ENCODE data around the gene CEP72. TPM values are rescaled to one million over a fixed set of nuclear protein-coding genes. Genes with fewer than 3 reads are reported as not detected.
"Not testable (repeated sequence)": the region's sequence is repeated elsewhere in the genome, so short reads cannot be mapped to it uniquely, and the experiment has no call there.

Gene CEP72
- total RNA-seq, 1 donor from 2014 or later, result 3.2 TPM

GRCh38 chr5:595285-595875, 16.8 kb upstream of the CEP72 start:
- no peak for DNase-seq (ENCODE audit: low read depth, low spot score)

GRCh38 chr5:597871-598563, 14.1 kb upstream of the CEP72 start:
- DNase-seq (ENCODE audit: low read depth, low spot score), result no peak

GRCh38 chr5:598564-598890, 13.6 kb upstream of the CEP72 start:
- no peak for DNase-seq (ENCODE audit: low read depth, low spot score)

GRCh38 chr5:600886-601541, 11.1 kb upstream of the CEP72 start:
- no peak for DNase-seq (ENCODE audit: low read depth, low spot score)

- DNase-seq (ENCODE audit: low read depth, low spot score), result no peak
Measured at GRCh38 chr5:601771-602465, 10.2 kb upstream of the CEP72 start.

- DNase-seq (ENCODE audit: low read depth, low spot score), result no peak
Measured at GRCh38 chr5:602466-603035, 9.6 kb upstream of the CEP72 start.

- DNase-seq (ENCODE audit: low read depth, low spot score), result no peak
Measured at GRCh38 chr5:603081-603998, 8.8 kb upstream of the CEP72 start.

- DNase-seq (ENCODE audit: low read depth, low spot score), result no peak
Measured at GRCh38 chr5:604391-604831, 7.7 kb upstream of the CEP72 start.

- DNase-seq (ENCODE audit: low read depth, low spot score), result not testable (repeated sequence)
Measured at GRCh38 chr5:605090-605489, 7.0 kb upstream of the CEP72 start.

- no peak for DNase-seq (ENCODE audit: low read depth, low spot score)
Measured at GRCh38 chr5:606061-606460, 6.1 kb upstream of the CEP72 start.

GRCh38 chr5:606526-607399, 5.4 kb upstream of the CEP72 start:
- no peak for DNase-seq (ENCODE audit: low read depth, low spot score)

- no peak for DNase-seq (ENCODE audit: low read depth, low spot score)
Measured at GRCh38 chr5:607541-608428, 4.4 kb upstream of the CEP72 start.

GRCh38 chr5:608429-609370, 3.4 kb upstream of the CEP72 start:
- no peak for DNase-seq (ENCODE audit: low read depth, low spot score)

- DNase-seq (ENCODE audit: low read depth, low spot score), result no peak
Measured at GRCh38 chr5:609506-609905, 2.6 kb upstream of the CEP72 start.

- DNase-seq (ENCODE audit: low read depth, low spot score), result no peak
Measured at GRCh38 chr5:610011-610743, 2.0 kb upstream of the CEP72 start.

GRCh38 chr5:610744-611730, 1.1 kb upstream of the CEP72 start:
- DNase-seq (ENCODE audit: low read depth, low spot score), result no peak
